Stimulated activated memory B cell treated with anti-CD40 and anti-IgM and Interleukin-4, amounts not matched to agents 10 μg/mL and 1 μg/mL and 100 μg/mL, for 72 hours (primary cell): ENCODE results near the gene GPSM3.

ENCODE experiments used
- ATAC-seq: fragments of 150-1000 bp; cut with Tn5 transposase; 2 replicates; pipeline ENCODE4 v1.10.0; 2021
- H3K27ac Mint-ChIP-seq: one replicate; pipeline ENCODE4 v1.8.0; 2022; ENCODE audit warnings: mild to moderate bottlenecking, mixed read lengths
- H3K27me3 Mint-ChIP-seq: one replicate; pipeline ENCODE4 v1.8.0; 2022; ENCODE audit warnings: mixed read lengths
- H3K36me3 Mint-ChIP-seq: one replicate; pipeline ENCODE4 v1.8.0; 2022; ENCODE audit warnings: mixed read lengths
- H3K4me1 Mint-ChIP-seq: one replicate; pipeline ENCODE4 v1.8.0; 2022; ENCODE audit warnings: mixed read lengths
- H3K4me3 Mint-ChIP-seq: one replicate; pipeline ENCODE4 v1.8.0; 2022; ENCODE audit warnings: mild to moderate bottlenecking, moderate library complexity, mixed read lengths
- H3K9me3 Mint-ChIP-seq: one replicate; pipeline ENCODE4 v1.8.0; 2022; ENCODE audit warnings: mixed read lengths

The GPSM3 gene

GRCh38 chr6:32175322-32175710, 17.1 kb downstream of the GPSM3 start:
- H3K36me3 Mint-ChIP-seq: peaks cover 23% of the 10 kb centered on the region
- peak overlapping the region; percentile 86 for H3K27ac Mint-ChIP-seq
- no peak for ATAC-seq
- no peaks in the 10 kb centered on the region for H3K27me3 Mint-ChIP-seq
- H3K4me3 Mint-ChIP-seq: peak overlapping the region; percentile 86
- H3K9me3 Mint-ChIP-seq: no peaks in the 10 kb centered on the region
- peaks cover 69% of the 10 kb centered on the region for H3K4me1 Mint-ChIP-seq

GRCh38 chr6:32174416-32174815, 18.0 kb downstream of the GPSM3 start:
- H3K27ac Mint-ChIP-seq: no peak overlapping the region
- ATAC-seq: no peak
- H3K9me3 Mint-ChIP-seq: no peaks in the 10 kb centered on the region
- H3K27me3 Mint-ChIP-seq: no peaks in the 10 kb centered on the region
- H3K4me1 Mint-ChIP-seq: peaks cover 60% of the 10 kb centered on the region
- H3K4me3 Mint-ChIP-seq: peak overlapping the region; percentile 3
- peaks cover 27% of the 10 kb centered on the region for H3K36me3 Mint-ChIP-seq

GRCh38 chr6:32173051-32173727, 19.3 kb downstream of the GPSM3 start:
- H3K27ac Mint-ChIP-seq: no peak overlapping the region
- peaks cover 58% of the 10 kb centered on the region for H3K4me1 Mint-ChIP-seq
- H3K9me3 Mint-ChIP-seq: no peaks in the 10 kb centered on the region
- no peak for ATAC-seq
- peaks cover 32% of the 10 kb centered on the region for H3K36me3 Mint-ChIP-seq
- no peak overlapping the region for H3K4me3 Mint-ChIP-seq
- no peaks in the 10 kb centered on the region for H3K27me3 Mint-ChIP-seq

- Mint-ChIP-seq H3K9me3 (no peaks in the 10 kb centered on the region), H3K4me1 (peaks cover 49% of the 10 kb centered on the region), H3K27ac (no peak overlapping the region), H3K36me3 (peaks cover 41% of the 10 kb centered on the region), H3K27me3 (no peaks in the 10 kb centered on the region), H3K4me3 (no peak overlapping the region)
- no peak for ATAC-seq
Measured at GRCh38 chr6:32171234-32171633, 21.2 kb downstream of the GPSM3 start.

- H3K27ac Mint-ChIP-seq: no peak overlapping the region
- H3K36me3 Mint-ChIP-seq: peaks cover 41% of the 10 kb centered on the region
- no peak overlapping the region for H3K4me3 Mint-ChIP-seq
- H3K4me1 Mint-ChIP-seq: peaks cover 39% of the 10 kb centered on the region
- H3K9me3 Mint-ChIP-seq: no peaks in the 10 kb centered on the region
- no peak for ATAC-seq
- no peaks in the 10 kb centered on the region for H3K27me3 Mint-ChIP-seq
Measured at GRCh38 chr6:32170294-32170693, 22.1 kb downstream of the GPSM3 start.

- H3K36me3 Mint-ChIP-seq: peaks cover 49% of the 10 kb centered on the region
- no peaks in the 10 kb centered on the region for H3K9me3 Mint-ChIP-seq
- H3K27ac Mint-ChIP-seq: no peak overlapping the region
- peaks cover 33% of the 10 kb centered on the region for H3K4me1 Mint-ChIP-seq
- no peaks in the 10 kb centered on the region for H3K27me3 Mint-ChIP-seq
- H3K4me3 Mint-ChIP-seq: no peak overlapping the region
- ATAC-seq: no peak
Measured at GRCh38 chr6:32168807-32169591, 23.4 kb downstream of the GPSM3 start.

GRCh38 chr6:32168350-32168749, 24.1 kb downstream of the GPSM3 start:
- peaks cover 49% of the 10 kb centered on the region for H3K36me3 Mint-ChIP-seq
- no peak overlapping the region for H3K4me3 Mint-ChIP-seq
- H3K27me3 Mint-ChIP-seq: no peaks in the 10 kb centered on the region
- peaks cover 26% of the 10 kb centered on the region for H3K4me1 Mint-ChIP-seq
- no peaks in the 10 kb centered on the region for H3K9me3 Mint-ChIP-seq
- no peak overlapping the region for H3K27ac Mint-ChIP-seq
- no peak for ATAC-seq

GRCh38 chr6:32167761-32168262, 24.6 kb downstream of the GPSM3 start:
- no peaks in the 10 kb centered on the region for H3K9me3 Mint-ChIP-seq

GRCh38 chr6:32167154-32167760, 25.2 kb downstream of the GPSM3 start:
- no peaks in the 10 kb centered on the region for H3K9me3 Mint-ChIP-seq
- H3K4me3 Mint-ChIP-seq: no peak overlapping the region
- H3K27ac Mint-ChIP-seq: peak overlapping the region; percentile 6
- no peak for ATAC-seq
- H3K36me3 Mint-ChIP-seq: peaks cover 54% of the 10 kb centered on the region
- H3K27me3 Mint-ChIP-seq: no peaks in the 10 kb centered on the region
- peaks cover 20% of the 10 kb centered on the region for H3K4me1 Mint-ChIP-seq

More at GRCh38 chr6:32167761-32168262, 24.6 kb downstream of the GPSM3 start:
- H3K27ac Mint-ChIP-seq: peak overlapping the region; percentile 6
- H3K4me1 Mint-ChIP-seq: peaks cover 21% of the 10 kb centered on the region
- no peak for ATAC-seq
- H3K4me3 Mint-ChIP-seq: no peak overlapping the region
- H3K27me3 Mint-ChIP-seq: no peaks in the 10 kb centered on the region
- peaks cover 49% of the 10 kb centered on the region for H3K36me3 Mint-ChIP-seq

- H3K27ac Mint-ChIP-seq: no peak overlapping the region
- no peaks in the 10 kb centered on the region for H3K9me3 Mint-ChIP-seq
- H3K4me3 Mint-ChIP-seq: no peak overlapping the region
- H3K27me3 Mint-ChIP-seq: no peaks in the 10 kb centered on the region
- peaks cover 57% of the 10 kb centered on the region for H3K36me3 Mint-ChIP-seq
- H3K4me1 Mint-ChIP-seq: peaks cover 20% of the 10 kb centered on the region
- no peak for ATAC-seq
Measured at GRCh38 chr6:32166411-32167061, 25.9 kb downstream of the GPSM3 start.

- H3K4me3 Mint-ChIP-seq: no peak within 1 kb of the TSS
- peaks cover 14% of the 10 kb centered on the region for H3K4me1 Mint-ChIP-seq
- no peak for ATAC-seq
- no peaks in the 10 kb centered on the region for H3K27me3 Mint-ChIP-seq
- H3K9me3 Mint-ChIP-seq: no peaks in the 10 kb centered on the region
- no peak within 1 kb of the TSS for H3K27ac Mint-ChIP-seq
- peaks cover 36% of the 10 kb centered on the region for H3K36me3 Mint-ChIP-seq
Measured at GRCh38 chr6:32164295-32164694, 28.1 kb downstream of the GPSM3 start, which contains the start of gene EGFL8. TSS of gene EGFL8 (plus strand) at chr6:32164595. CDS start at chr6:32166166, 1,571 bp downstream.

- Mint-ChIP-seq H3K9me3 (no peaks in the 10 kb centered on the region), H3K36me3 (peaks cover 34% of the 10 kb centered on the region), H3K4me1 (peaks cover 11% of the 10 kb centered on the region), H3K27me3 (no peaks in the 10 kb centered on the region), H3K4me3 (no peak overlapping the region), H3K27ac (no peak overlapping the region)
- no peak for ATAC-seq
Measured at GRCh38 chr6:32163559-32164258, 28.7 kb downstream of the GPSM3 start.

GRCh38 chr6:32158052-32158451, 34.4 kb downstream of the GPSM3 start:
- H3K4me1 Mint-ChIP-seq: peaks cover 25% of the 10 kb centered on the region
- H3K4me3 Mint-ChIP-seq: no peak overlapping the region
- no peak for ATAC-seq
- H3K27me3 Mint-ChIP-seq: peaks cover 13% of the 10 kb centered on the region
- peaks cover 28% of the 10 kb centered on the region for H3K36me3 Mint-ChIP-seq
- H3K9me3 Mint-ChIP-seq: no peaks in the 10 kb centered on the region
- no peak overlapping the region for H3K27ac Mint-ChIP-seq

- H3K27me3 Mint-ChIP-seq: peaks cover 25% of the 10 kb centered on the region
- ATAC-seq: no peak
- no peak overlapping the region for H3K4me3 Mint-ChIP-seq
- no peaks in the 10 kb centered on the region for H3K9me3 Mint-ChIP-seq
- peaks cover 20% of the 10 kb centered on the region for H3K36me3 Mint-ChIP-seq
- H3K27ac Mint-ChIP-seq: no peak overlapping the region
- H3K4me1 Mint-ChIP-seq: peaks cover 30% of the 10 kb centered on the region
Measured at GRCh38 chr6:32156891-32157290, 35.6 kb downstream of the GPSM3 start.
